HG03342 (cell line): Measurements from ENCODE around the gene SPRR1A.

Source experiments
- ATAC-seq: cut with Tn5 transposase; IDR thresholded peaks from one replicate; pipeline ENCODE4 v1.9.1; 2021; ENCODE audit warnings: mild to moderate bottlenecking, moderate library complexity; ENCODE audit not compliant: unreplicated experiment

Gene SPRR1A, protein sequence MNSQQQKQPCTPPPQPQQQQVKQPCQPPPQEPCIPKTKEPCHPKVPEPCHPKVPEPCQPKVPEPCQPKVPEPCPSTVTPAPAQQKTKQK

DNA sequence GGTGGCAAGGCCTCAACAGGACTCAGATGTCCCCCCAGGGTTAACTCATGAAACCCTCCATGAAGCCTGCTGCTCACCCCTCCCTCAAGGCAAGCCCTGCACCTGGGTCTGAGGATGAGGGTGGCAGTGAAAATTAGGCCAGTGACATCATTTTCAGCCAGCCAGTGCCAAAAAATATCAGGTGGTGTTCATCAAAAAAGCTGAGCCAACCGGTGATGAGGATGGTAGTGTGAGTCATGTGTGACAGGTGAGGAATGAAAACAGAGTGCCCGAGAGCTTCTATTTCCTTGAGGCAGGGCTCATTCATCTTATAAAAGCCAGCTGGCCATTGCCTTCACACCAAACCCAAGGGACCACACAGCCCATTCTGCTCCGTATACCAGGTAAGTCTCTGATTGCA, at the start of gene SPRR1A:
SPRR1A (plus strand) TSS at position 339 of the 400 bp plus-strand sequence. CDS start 1,150 bp downstream, outside the sequence.
- ATAC-seq: no peak

- no peak for ATAC-seq
These were observed 43.3 kb upstream of the SPRR1A start for GRCh38 chr1:152940614-152941013.

DNA sequence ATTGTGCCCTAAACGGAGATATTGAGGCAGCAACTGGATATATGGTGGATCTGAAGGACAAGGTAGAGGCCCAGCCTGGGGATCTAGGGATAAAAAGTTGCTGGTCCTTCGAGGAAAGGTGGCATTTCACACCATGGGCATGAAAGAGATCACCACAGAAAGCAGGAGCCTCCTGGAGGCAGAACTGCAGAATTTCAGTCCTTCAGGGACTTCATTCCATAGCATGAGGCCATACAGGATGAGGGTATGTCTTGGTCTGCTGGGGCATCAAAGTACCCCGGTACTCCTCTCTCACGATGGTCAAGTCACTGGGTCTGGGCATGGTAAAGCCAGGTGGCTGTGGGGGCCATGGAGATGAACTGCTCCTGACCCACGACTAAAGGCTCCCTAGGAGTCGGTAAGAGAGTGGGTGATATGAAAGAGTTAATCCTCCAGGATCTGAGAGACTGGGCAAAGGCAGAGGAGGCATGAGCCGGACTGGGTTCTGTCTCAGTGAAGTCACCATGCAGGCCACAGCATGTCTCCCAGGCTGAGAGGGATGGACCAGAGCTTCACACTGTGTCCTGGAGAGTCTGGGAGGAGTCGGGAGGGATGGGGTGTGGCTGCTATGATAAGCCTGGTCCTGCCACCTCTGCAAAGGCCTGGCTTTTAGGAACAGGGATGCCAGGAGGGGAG, 42.7 kb upstream of the SPRR1A start:
- ATAC-seq: no peak

- ATAC-seq: no peak
These were observed 41.7 kb upstream of the SPRR1A start for GRCh38 chr1:152942161-152942560.

GRCh38 chr1:152946248-152946647, 37.6 kb upstream of the SPRR1A start:
- ATAC-seq: no peak

- ATAC-seq: no peak
These were observed 37.1 kb upstream of the SPRR1A start, which contains the start of gene SPRR5 for GRCh38 chr1:152946651-152947256. Gene SPRR5, plus strand, starts transcription at chr1:152947206. Its CDS starts 1,349 bp downstream, at chr1:152948555.

- no peak for ATAC-seq
These were observed 32.2 kb upstream of the SPRR1A start for GRCh38 chr1:152951711-152952110.

- ATAC-seq: no peak
These were observed 30.1 kb upstream of the SPRR1A start for GRCh38 chr1:152953761-152954160.

DNA sequence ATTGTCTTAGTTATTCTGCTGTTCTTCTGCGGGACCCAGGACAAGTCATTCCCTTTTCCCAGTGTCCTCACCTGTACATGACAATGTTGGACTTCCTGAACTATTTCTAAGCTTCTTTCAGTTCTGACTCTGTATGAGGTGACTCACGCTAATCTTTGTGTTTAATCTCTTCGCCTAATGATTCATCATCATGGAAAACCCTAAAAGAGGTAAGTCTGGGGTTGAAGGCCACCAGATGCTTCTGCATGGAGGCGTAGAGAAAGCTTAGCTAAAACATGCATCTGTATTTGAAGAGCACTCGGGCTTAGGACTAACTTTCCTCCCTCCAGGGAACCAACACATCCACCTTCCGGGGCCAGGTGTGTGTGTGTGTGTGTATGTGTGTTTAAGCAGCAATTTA, 29.4 kb upstream of the SPRR1A start:
- no peak for ATAC-seq

GRCh38 chr1:152957561-152957960, 26.3 kb upstream of the SPRR1A start:
- no peak for ATAC-seq

- ATAC-seq: no peak
These were observed 24.6 kb upstream of the SPRR1A start for GRCh38 chr1:152959273-152959672.

DNA sequence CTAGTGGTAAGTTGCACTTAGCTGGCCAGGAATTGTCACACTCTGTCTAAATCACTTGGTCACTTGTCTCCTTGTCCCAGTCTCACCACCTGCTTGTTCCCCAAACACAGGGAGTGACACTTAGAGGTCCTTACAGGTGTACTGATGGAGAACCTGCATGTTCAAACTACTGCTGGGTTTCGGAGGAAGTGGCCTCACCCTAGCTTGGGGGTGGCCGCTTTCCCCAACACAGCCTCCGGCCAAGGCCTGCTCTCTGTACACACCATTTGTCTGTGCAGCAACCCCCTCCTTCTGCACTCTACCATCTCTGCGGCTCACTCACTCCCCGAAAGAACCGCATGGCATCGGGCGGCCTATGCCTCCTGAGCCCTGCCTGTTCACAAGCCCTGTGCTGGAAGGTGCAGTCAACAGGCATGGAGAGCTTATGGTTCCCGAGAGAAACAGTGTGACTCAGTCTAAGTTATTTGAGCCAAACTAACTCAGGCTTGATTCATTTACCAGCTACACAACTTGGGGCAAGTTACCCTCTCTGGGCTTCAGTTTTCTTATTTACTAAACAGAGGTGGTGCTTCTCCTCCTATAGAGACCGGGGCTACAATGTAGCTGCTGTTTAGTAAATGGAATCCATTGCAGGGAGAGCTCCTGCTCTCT, 24.0 kb upstream of the SPRR1A start:
- no peak for ATAC-seq

DNA sequence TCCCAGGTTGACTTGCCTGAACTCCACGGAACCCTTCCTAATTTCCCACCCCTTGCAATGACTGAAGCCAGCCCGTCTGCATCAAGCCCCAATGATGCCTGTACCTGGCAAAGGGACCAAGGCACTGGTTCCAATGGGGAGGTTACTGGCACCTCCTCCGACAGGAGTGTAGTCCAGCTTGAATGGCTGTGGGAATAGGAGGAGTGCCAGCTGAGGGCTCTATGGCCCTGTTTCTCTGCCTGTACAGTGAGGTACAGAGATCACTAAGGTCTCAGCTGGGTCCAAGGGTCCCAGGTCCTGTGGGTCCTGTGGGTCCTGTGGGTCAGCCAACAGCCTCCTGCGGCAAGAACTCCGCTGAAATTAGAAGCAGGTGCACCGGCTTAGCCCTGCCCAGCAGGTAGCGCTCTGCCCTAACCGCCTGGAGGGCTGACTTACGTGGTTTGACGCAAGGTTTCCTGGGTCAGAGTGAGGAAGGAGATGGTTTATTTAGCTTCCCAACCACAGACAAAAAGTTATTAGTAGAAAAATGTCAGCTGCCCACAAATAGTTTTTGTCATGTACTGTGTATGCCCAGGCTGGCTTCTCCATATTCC, 23.3 kb upstream of the SPRR1A start:
- ATAC-seq: no peak

DNA sequence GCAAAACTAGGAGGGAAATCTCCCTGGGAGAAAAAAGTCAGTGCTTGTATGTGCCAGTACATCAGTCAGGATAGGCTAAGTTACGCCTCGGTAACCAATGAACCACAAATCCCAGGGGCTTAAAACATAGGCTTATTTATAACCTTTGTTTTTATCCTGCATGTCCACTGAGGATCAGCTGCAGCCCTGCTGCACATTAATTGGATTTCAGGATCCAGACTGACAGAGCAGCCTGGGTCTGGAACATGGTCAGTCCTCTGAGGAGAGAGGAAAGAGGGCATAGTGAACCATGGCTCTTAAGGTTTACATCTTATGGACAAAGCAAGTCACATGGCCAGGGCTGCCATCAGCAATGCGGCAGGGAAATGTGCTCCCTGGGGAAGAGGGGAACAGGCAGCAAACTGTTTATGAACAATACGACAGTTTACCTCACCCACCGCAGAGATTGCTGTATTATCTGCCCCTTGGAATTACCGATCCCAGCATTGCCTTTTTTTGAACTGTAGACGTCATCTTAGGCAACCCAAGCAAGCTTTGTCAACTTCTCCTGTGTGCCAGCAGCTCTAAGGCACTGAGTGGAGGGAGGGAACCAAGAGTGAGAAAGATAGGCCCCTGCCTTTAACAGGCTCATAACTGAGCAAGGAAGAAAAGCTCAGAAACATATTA, 22.5 kb upstream of the SPRR1A start:
- no peak for ATAC-seq

GRCh38 chr1:152962876-152963415, 20.9 kb upstream of the SPRR1A start:
- ATAC-seq: no peak

GRCh38 chr1:152964536-152964935, 19.3 kb upstream of the SPRR1A start:
- ATAC-seq: no peak

DNA sequence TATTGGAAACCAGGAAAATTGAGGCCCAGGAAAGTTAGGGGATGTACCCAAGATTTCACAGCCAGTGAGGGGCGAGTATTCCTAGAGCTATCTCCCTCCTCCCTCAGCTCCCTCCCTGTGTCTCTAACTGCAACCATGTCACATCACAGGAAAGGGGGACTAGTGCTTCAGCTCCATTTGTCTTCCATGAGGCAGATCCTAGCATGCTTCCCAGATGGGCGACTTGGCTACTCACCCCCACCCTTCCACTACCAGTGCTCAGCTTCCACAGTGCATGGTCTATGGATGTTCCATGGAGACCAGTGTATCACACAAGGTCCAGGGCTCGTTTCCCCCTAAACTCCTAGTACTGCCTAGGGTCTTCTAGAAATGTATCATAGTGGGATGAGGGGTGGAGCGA, 18.0 kb upstream of the SPRR1A start:
- ATAC-seq: no peak

GRCh38 chr1:152967201-152967600, 16.7 kb upstream of the SPRR1A start:
- ATAC-seq: no peak

GRCh38 chr1:152968248-152968647, 15.6 kb upstream of the SPRR1A start:
- peak; percentile 86 for ATAC-seq

- no peak for ATAC-seq
These were observed 14.8 kb upstream of the SPRR1A start for GRCh38 chr1:152969036-152969435.

- ATAC-seq: no peak
These were observed 13.4 kb upstream of the SPRR1A start, which contains the start of gene SPRR4 for GRCh38 chr1:152970495-152970894. Gene SPRR4, plus strand, starts transcription at chr1:152970648. Its CDS starts 1,243 bp downstream, at chr1:152971891.
